Heart left ventricle (tissue), 13 donors: ENCODE measurements around the gene PPM1L.

Source experiments
- POLR2A ChIP-seq, 2 donors: fragments of 450-650 bp; IDR thresholded peaks; one replicate each; pipeline ENCODE4 v1.6.1; 2017; ENCODE audit warnings: antibody characterized with exemption in 2 of 2, mild to moderate bottlenecking in 2 of 2, moderate library complexity in 2 of 2
- TF ChIP-seq, protein P1 (sequence below), 12 donors: fragments of 200-600 bp; sonication (generic) in 4 of 12; IDR thresholded peaks; one replicate each; pipeline versions ENCODE4 v1.5.0 to v1.8.0; 2018 to 2022; ENCODE audit warnings: antibody characterized with exemption in 12 of 12, mild to moderate bottlenecking in 5 of 12
- donor health status: ischemic (EF 13 %, LVEDD 7.1; RV severe dilation, severe dysfunction).
- donor health status: DM: no; HTN: yes; CAD: no.
- donor health status: DM: no; HTN: no; CAD: no.
- donor health status: ischemic (EF 25% LVEDD 6.9; RV normal size, moderate dysfunction).
- donor health status: ischemic (EF 25% LVEDD 5.7; RV mildly dilated, moderate dysfunction).
- donor health status: ischemic (EF 35%, LVEDD 5.7; RV mildly dilated, moderate dysfunction).
- donor health status: nonischemic (EF 11% LVEDD 7.7; RV severe dilation, severe dysfunction).
- donor health status: DM: yes; HTN: yes; CAD: no.
- donor health status: PGD.
- donor health status: ischemic (EF 29% LVEDD 5.4; RV normal size, mild dysfunction).
- donor health status: nonischemic (EF 23%, LVEDD 6.1; RV moderate dilation, normal function).

DNA sequence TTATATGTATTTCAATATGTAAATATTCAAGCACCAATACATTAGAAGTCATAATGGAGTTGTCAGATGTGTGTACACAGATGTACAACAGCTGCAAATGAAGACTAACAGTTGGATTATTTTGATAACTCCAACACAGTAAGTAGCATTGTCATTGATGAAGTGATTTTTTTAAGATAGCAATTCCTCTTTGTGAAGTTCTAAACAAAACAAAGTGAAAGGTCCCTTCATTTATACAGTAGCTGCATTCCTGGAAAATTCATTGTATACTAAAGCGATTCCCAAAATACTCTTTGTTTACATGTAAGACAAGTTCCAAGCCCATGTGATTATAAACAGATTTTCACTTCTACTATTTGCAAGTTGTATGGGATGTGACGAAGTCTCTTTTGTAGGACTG, 234.4 kb downstream of the PPM1L start:
- TF ChIP-seq POLR2A (IDR thresholded peaks at IDR 0.05), result no peak
- TF ChIP-seq, protein P1, sequence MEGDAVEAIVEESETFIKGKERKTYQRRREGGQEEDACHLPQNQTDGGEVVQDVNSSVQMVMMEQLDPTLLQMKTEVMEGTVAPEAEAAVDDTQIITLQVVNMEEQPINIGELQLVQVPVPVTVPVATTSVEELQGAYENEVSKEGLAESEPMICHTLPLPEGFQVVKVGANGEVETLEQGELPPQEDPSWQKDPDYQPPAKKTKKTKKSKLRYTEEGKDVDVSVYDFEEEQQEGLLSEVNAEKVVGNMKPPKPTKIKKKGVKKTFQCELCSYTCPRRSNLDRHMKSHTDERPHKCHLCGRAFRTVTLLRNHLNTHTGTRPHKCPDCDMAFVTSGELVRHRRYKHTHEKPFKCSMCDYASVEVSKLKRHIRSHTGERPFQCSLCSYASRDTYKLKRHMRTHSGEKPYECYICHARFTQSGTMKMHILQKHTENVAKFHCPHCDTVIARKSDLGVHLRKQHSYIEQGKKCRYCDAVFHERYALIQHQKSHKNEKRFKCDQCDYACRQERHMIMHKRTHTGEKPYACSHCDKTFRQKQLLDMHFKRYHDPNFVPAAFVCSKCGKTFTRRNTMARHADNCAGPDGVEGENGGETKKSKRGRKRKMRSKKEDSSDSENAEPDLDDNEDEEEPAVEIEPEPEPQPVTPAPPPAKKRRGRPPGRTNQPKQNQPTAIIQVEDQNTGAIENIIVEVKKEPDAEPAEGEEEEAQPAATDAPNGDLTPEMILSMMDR (IDR thresholded peaks at IDR 0.05), result no peak
